GM12878 (cell line): Measurements from ENCODE around the gene ASTN1. TPM values are rescaled to one million over a fixed set of nuclear protein-coding genes. Genes with fewer than 3 reads are reported as not detected.

Experiments used
- ATAC-seq: fragments of 200-7000 bp; cut with Tn5 transposase; 3 replicates; pipeline ENCODE4 v1.9.1; 2020; ENCODE audit warnings: mild to moderate bottlenecking, moderate library complexity
- BruUV-seq: library from RNA; stranded (reverse); fragments of 400-500 nt; replicated peaks from 2 replicates; lab custom pipeline; 2021; lab: Mats Ljungman, UMichigan
- CTCF ChIA-PET: fragments of 300-600 bp; sonication (Branson Sonifier 250); formaldehyde crosslinking; extraction: SDS; loops from one replicate; lab custom pipeline; 2021; ENCODE audit warnings: inconsistent platforms; lab: Yijun Ruan, JAX
- POLR2A ChIA-PET: fragments of 350-600 bp; formaldehyde crosslinking; extraction: SDS; loops from one replicate; lab custom pipeline; 2021; ENCODE audit warnings: inconsistent platforms; lab: Charles Lee
- RAD21 ChIA-PET: fragments of 300-600 bp; sonication (Branson Sonifier 250); formaldehyde crosslinking; loops from one replicate; lab custom pipeline; 2023; ENCODE audit warnings: antibody characterized with exemption; ENCODE audit not compliant: unreplicated experiment; lab: Charles Lee
- SMC1A ChIA-PET: fragments of 300-600 bp; sonication (Branson Sonifier 250); formaldehyde crosslinking; loops from one replicate; lab custom pipeline; 2023; ENCODE audit not compliant: unreplicated experiment, uncharacterized antibody; lab: Charles Lee
- DNase-seq: peaks from one replicate; pipeline ENCODE4 v3.0.0-alpha.2; 2011; ENCODE audit warnings: low read depth, low spot score
- FAIRE-seq: peaks from 3 replicates; lab custom pipeline; 2011; peaks lifted over from hg19 to GRCh38; lab: Jason Lieb, UNC
- H2AFZ ChIP-seq: 2 replicates; pipeline ENCODE4 v1.6.0; 2011; ENCODE audit warnings: low read depth, low read length, control low read depth; ENCODE audit not compliant: control insufficient read depth
- H3K27ac ChIP-seq: 2 replicates; pipeline ENCODE4 v1.5.1; 2011; ENCODE audit warnings: control low read depth; ENCODE audit not compliant: control insufficient read depth, insufficient read depth
- H3K27me3 ChIP-seq, 2 experiments: replicated peaks in 1 of 2; 2 replicates each; pipeline versions ENCODE4 v1.6.0 to v1.6.1; 2011; ENCODE audit warnings: low read length in 1 of 2; ENCODE audit not compliant: control insufficient read depth in 2 of 2, insufficient read depth in 2 of 2
- H3K36me3 ChIP-seq, 2 experiments: 2 replicates each; pipeline ENCODE4 v1.5.1; 2011; ENCODE audit warnings: low read length in 1 of 2; ENCODE audit not compliant: control insufficient read depth in 2 of 2, insufficient read depth in 2 of 2
- H3K4me1 ChIP-seq: 2 replicates; pipeline ENCODE4 v1.6.1; 2011; ENCODE audit warnings: mild to moderate bottlenecking, low read length, moderate library complexity, mixed read lengths; ENCODE audit not compliant: control insufficient read depth, insufficient read depth
- H3K4me2 ChIP-seq: 2 replicates; pipeline ENCODE4 v1.6.0; 2011; ENCODE audit warnings: control low read depth; ENCODE audit not compliant: control insufficient read depth, insufficient read depth
- H3K4me3 ChIP-seq: fragments of 200-600 bp; sonication (generic); 2 replicates; pipeline ENCODE4 v1.5.1; 2016
- H3K79me2 ChIP-seq: 2 replicates; pipeline ENCODE4 v1.6.0; 2011; ENCODE audit warnings: low read length; ENCODE audit not compliant: control insufficient read depth, insufficient read depth
- H3K9ac ChIP-seq: 2 replicates; pipeline ENCODE4 v1.8.0; 2011; ENCODE audit warnings: low read length, control low read depth, mixed read lengths; ENCODE audit not compliant: control insufficient read depth, insufficient read depth
- H3K9me3 ChIP-seq: replicated peaks from 3 replicates; pipeline ENCODE4 v1.5.1; 2011; ENCODE audit warnings: mild to moderate bottlenecking, low read length; ENCODE audit not compliant: control insufficient read depth, insufficient read depth
- H4K20me1 ChIP-seq: 2 replicates; pipeline ENCODE4 v1.6.0; 2011; ENCODE audit not compliant: control insufficient read depth, insufficient read depth
- BHLHE40 ChIP-seq, 2 experiments: fragments of 450-650 bp in 1 of 2; IDR thresholded peaks; 2 replicates each; pipeline ENCODE4 v1.6.1; 2011 to 2017; ENCODE audit warnings: low read depth in 2 of 2, borderline replicate concordance in 1 of 2, improper control_type of control experiment in 1 of 2, low read length in 1 of 2, mild to moderate bottlenecking in 1 of 2
- KAT2A ChIP-seq: conservative IDR thresholded peaks from 2 replicates; pipeline ENCODE4 v1.6.1; 2011; ENCODE audit warnings: low read depth, low read length; ENCODE audit not compliant: control insufficient read depth
- MXI1 ChIP-seq: fragments of 150-350 bp; IDR thresholded peaks from 2 replicates; pipeline ENCODE4 v1.6.1; 2011; ENCODE audit warnings: low read depth, mild to moderate bottlenecking, inconsistent platforms, low read length, improper control_type of control experiment
- NFXL1 ChIP-seq: fragments of 450-650 bp; IDR thresholded peaks from 2 replicates; pipeline ENCODE4 v1.6.1; 2017; ENCODE audit warnings: antibody characterized with exemption, mild to moderate bottlenecking, borderline replicate concordance
- RELB ChIP-seq: fragments of 450-650 bp; IDR thresholded peaks from 2 replicates; pipeline ENCODE4 v1.6.1; 2017; ENCODE audit warnings: low read depth, mild to moderate bottlenecking, moderate library complexity
- ZBTB4 ChIP-seq: fragments of 450-650 bp; formaldehyde crosslinking; IDR thresholded peaks from 2 replicates; pipeline ENCODE4 v1.4.0; 2022; ENCODE audit warnings: mild to moderate bottlenecking, moderate library complexity
- WGBS: methylation state at CpG from one replicate; pipeline ENCODE4 v1.1.6; 2016; ENCODE audit warnings: low lambda C conversion rate; ENCODE audit not compliant: insufficient replicate concordance, insufficient coverage; ENCODE audit errors: missing lambda C conversion rate; 5-methylcytosine and 5-hydroxymethylcytosine counted together
- in situ Hi-C: fragments of 300-500 bp; cut with MboI; formaldehyde crosslinking; loops from 9 replicates; pipeline ENCODE4 v1.14.3; 2018; ENCODE audit warnings: mixed read lengths
- intact Hi-C: fragments of 100-400 bp; cut with micrococcal nuclease; formaldehyde crosslinking; loops from one replicate; pipeline ENCODE4 v1.14.2; 2022; ENCODE audit not compliant: unreplicated experiment
- polyA plus RNA-seq, 11 experiments: library from polyadenylated mRNA; depleted of rRNA in 4 of 11; unstranded in 6 of 11; stranded (reverse) in 5 of 11; fragments of >200 nt; fragmentation: Nextera tagmentation in 4 of 11; fragmentation: Illumina TruSeq in 1 of 11; extraction: Ambion mirVana in 4 of 11; extraction: Trizol in 1 of 11; gene quantifications; 1 replicate in 1 of 11; 2 replicates in 10 of 11; pipeline versions ENCODE4 v1.2.1 to v1.2.3, GENCODE V29; 2011 to 2016; ENCODE audit warnings: inconsistent platforms in 2 of 11, missing spikeins in 2 of 11, low read depth in 1 of 11
- total RNA-seq, 4 experiments: library from RNA; depleted of rRNA in 3 of 4; stranded (reverse); fragments of >200 nt in 3 of 4; fragmentation: Illumina TruSeq in 1 of 4; extraction: Trizol in 1 of 4; gene quantifications; 2 replicates each; pipeline versions ENCODE4 v1.2.1 to v1.2.3, GENCODE V29; 2013 to 2021

Gene ASTN1
- total and polyA plus RNA-seq, 10 of the 15 experiments (the other 5 are each of a cell fraction or from before 2014, with no cell fraction given) = 0.04 TPM; not detected in 9

GRCh38 chr1:176847052-176847451 lies 317.5 kb downstream of the ASTN1 start:
- SMC1A ChIA-PET = no interaction called here
- no peak for FAIRE-seq
- no peak for DNase-seq
- Histone ChIP-seq H2AFZ (no peak overlapping the region), H3K9me3 (no peaks in the 10 kb centered on the region), H3K36me3 (no peaks in the 10 kb centered on the region), H3K27ac (no peak overlapping the region), H3K27me3 (no peaks in the 10 kb centered on the region), H3K4me2 (no peak overlapping the region), H3K4me3 (no peak overlapping the region), H3K4me1 (no peaks in the 10 kb centered on the region), H3K9ac (no peak overlapping the region), H3K79me2 (no peaks in the 10 kb centered on the region), H4K20me1 (no peaks in the 10 kb centered on the region)
- no peak for TF ChIP-seq RELB
- no peak for TF ChIP-seq KAT2A
- TF ChIP-seq NFXL1 = no peak
- TF ChIP-seq MXI1 = no peak
- no peak for TF ChIP-seq ZBTB4
- no peak for TF ChIP-seq BHLHE40 (IDR thresholded peaks at IDR 0.05; ENCODE audit: borderline replicate concordance in 1 of 2, low read depth in 2 of 2, low read length in 1 of 2)
- no peak for ATAC-seq
- CTCF ChIA-PET = no interaction called here
- in situ Hi-C loops = no loop called here
- POLR2A ChIA-PET = no interaction called here
- intact Hi-C loops = no loop called here
- no TSS peak for BruUV-seq
- WGBS = 6% methylated on average over 1 of the region's 1 CpG
- RAD21 ChIA-PET = no interaction called here
